ENCODE results near the gene ST3GAL5. TPM values are rescaled to one million over a fixed set of nuclear protein-coding genes. Genes with fewer than 3 reads are reported as not detected.
A peak's percentile ranks its signal among the peaks of the same experiment; 100 is the strongest.

Gene ST3GAL5
- total and polyA plus RNA-seq, 2 donors (not counting 1 experiment from before 2014, with no cell fraction given) = 42.6 to 94.3 TPM

DNA sequence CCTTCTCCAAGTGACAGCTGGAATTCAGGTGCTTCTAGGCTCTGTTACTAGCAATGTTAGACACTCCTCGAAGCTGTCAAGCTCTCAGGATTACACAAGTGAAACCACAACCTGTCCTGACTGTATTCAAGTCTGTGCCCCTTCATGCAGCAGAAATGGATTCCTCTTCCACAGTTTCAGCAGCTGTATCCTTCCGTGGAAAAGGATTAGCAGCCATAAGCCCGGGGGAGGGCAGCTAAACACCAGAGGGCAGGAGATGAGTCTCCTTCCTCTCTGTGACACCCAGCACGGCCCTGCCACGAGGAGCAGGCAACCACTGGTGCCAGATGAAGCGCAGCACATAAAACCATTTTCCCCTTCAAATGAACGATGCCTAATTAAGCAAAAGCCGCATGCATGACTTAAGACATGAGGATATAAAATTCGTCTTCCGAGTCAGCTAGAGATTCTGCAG lies 1.2 kb downstream of the ST3GAL5 start:
- 0% methylated on average over 5 of the region's 10 CpGs for WGBS (ENCODE audit: insufficient coverage)

More for the DNA sequence above, 1.2 kb downstream of the ST3GAL5 start:
- Mint-ChIP-seq H3K27me3 (no peaks in the 10 kb centered on the region), H3K9me3 (ENCODE audit: insufficient read depth) (no peaks in the 10 kb centered on the region), H3K27ac (peak overlapping the region; percentile 94), H3K4me3 (peak overlapping the region; percentile 92), H3K4me1 (peaks cover 73% of the 10 kb centered on the region)
- Histone ChIP-seq H3K4me1 (ENCODE audit: control insufficient read depth in 2 of 2, insufficient read depth in 2 of 2, low read length in 2 of 2) (peaks cover 43 to 68% of the 10 kb centered on the region in 2 donors), H3K27ac (ENCODE audit: low read length in 2 of 2) (peak overlapping the region; percentile 70 to 71), H3K4me3 (ENCODE audit: control extremely low read depth in 1 of 5, extremely low read depth in 1 of 5, insufficient read depth in 1 of 5, low read depth in 2 of 5, low read length in 4 of 5) (peak overlapping the region; percentile 57 to 84 (median 82)), H3K36me3 (replicated peaks in 1 of 2; ENCODE audit: control extremely low read depth in 1 of 2, control insufficient read depth in 1 of 2, extremely low read depth in 1 of 2, insufficient read depth in 2 of 2, low read length in 1 of 2) (peaks cover 2 to 7% of the 10 kb centered on the region in 2 experiments), H3K9ac (ENCODE audit: low read length) (peak overlapping the region; percentile 74), H2AFZ (ENCODE audit: insufficient read depth, low read depth, low read length, poor library complexity, severe bottlenecking) (peak overlapping the region; percentile 68), H3K27me3 (replicated peaks in 1 of 4; ENCODE audit: control extremely low read depth in 1 of 4, control insufficient read depth in 3 of 4, insufficient read depth in 4 of 4, low read length in 3 of 4) (no peaks in the 10 kb centered on the region), H3K9me3 (ENCODE audit: control extremely low read depth in 1 of 3, control insufficient read depth in 2 of 3, insufficient read depth in 1 of 3, low read length in 2 of 3) (peaks cover 0 to 3% (median 0%) of the 10 kb centered on the region in 3 donors), H3K4me2 (replicated peaks; ENCODE audit: low read depth, low read length, poor library complexity, severe bottlenecking) (peak overlapping the region; percentile 77), H4K20me1 (ENCODE audit: control insufficient read depth, insufficient read depth, low read length, poor library complexity, severe bottlenecking) (peaks cover 10% of the 10 kb centered on the region), H3K79me2 (ENCODE audit: control insufficient read depth, insufficient read depth, low read length) (peaks cover 75% of the 10 kb centered on the region)
- ChIA-PET POLR2A (interaction anchor here (0.7 to 4.7 kb wide), 7 partner anchors 12 to 192 kb away, joined by 3 to 45 read pairs (median 10); no protein-coding TSS in a partner anchor), CTCF (interaction anchor here (0.8 to 12.7 kb wide), 27 partner anchors 9 to 218 kb away, joined by 3 to 250 read pairs (median 5); partner anchors contain the start of gene POLR1A)
- peak; percentile 80 for DNase-seq
- TF ChIP-seq EZH2 (IDR thresholded peaks at IDR 0.05; ENCODE audit: borderline replicate concordance, insufficient read depth, low read depth, low read length, poor library complexity, severe bottlenecking) = no peak
- peak; percentile 27 for TF ChIP-seq CTCF (IDR thresholded peaks at IDR 0.05)
- ATAC-seq (ENCODE audit: low read depth) = peak; percentile 31
- intact Hi-C loops (cut with micrococcal nuclease) = loop anchor here (2.0 to 10.0 kb wide), 3 partner anchors 163 to 555 kb away; partner anchors contain the start of gene MRPL35

Measured in B cell (primary cell).